ENCODE results near the gene SEC24B.
"Not testable (repeated sequence)": the region's sequence is repeated elsewhere in the genome, so short reads cannot be mapped to it uniquely, and the experiment has no call there.

SEC24B gene

DNA sequence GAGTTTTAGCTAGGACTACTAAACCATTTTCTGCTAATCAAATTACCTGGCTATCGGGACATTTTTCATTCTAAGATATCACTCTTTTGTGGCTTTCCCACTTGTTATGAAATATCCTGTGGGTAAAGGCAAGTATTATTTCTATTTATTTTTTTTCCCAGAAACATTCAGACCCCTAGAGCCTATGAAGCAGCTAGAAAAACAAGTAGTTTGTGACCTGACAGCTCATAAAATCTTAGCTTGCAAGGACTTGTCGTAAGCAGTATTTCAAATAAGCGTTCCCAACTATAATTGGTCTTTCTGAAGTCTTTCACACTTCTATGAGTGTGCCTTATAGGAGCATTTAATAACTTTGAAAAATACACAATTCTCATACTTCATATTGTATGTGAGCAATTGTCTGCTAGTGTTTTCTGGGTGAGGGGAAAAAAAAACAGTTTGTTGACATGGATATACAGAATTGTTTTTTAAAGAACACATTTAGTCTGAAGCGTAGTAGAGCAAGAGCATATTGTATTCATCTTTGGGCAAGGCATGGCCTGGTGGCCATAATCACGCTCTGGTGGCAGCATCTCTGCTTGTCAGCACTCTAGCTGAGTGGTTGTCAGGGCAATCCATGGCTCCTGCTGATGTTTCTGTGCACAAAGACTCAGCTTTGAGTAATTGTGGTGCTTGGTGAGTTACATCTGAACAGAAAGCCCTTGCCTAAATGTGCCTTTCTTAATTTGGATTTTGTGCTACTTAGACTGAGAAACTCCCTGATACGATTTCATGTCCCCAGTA lies 129.0 kb downstream of the SEC24B start:
- Histone ChIP-seq H3K27me3 (replicated peaks; ENCODE audit: control insufficient read depth, insufficient read depth, low read length, poor library complexity, severe bottlenecking) (no peaks in the 10 kb centered on the region), H3K36me3 (ENCODE audit: control insufficient read depth, insufficient read depth, low read length) (peaks cover 17% of the 10 kb centered on the region), H3K4me1 (ENCODE audit: control insufficient read depth, insufficient read depth, low read length, poor library complexity, severe bottlenecking) (peaks cover 43% of the 10 kb centered on the region), H3K4me3 (ENCODE audit: insufficient read depth, low read depth, low read length, poor library complexity, severe bottlenecking) (no peak overlapping the region), H3K9me3 (ENCODE audit: control insufficient read depth, low read length) (no peaks in the 10 kb centered on the region), H3K27ac (ENCODE audit: insufficient read depth, low read length, poor library complexity, severe bottlenecking) (no peak overlapping the region)
- DNase-seq, result no peak

GRCh38 chr4:109571494-109571893 lies 137.9 kb downstream of the SEC24B start:
- DNase-seq, result no peak
- Histone ChIP-seq H3K9me3 (ENCODE audit: control insufficient read depth, low read length) (no peaks in the 10 kb centered on the region), H3K4me1 (ENCODE audit: control insufficient read depth, insufficient read depth, low read length, poor library complexity, severe bottlenecking) (peaks cover 15% of the 10 kb centered on the region), H3K27ac (ENCODE audit: insufficient read depth, low read length, poor library complexity, severe bottlenecking) (no peak overlapping the region), H3K4me3 (ENCODE audit: insufficient read depth, low read depth, low read length, poor library complexity, severe bottlenecking) (no peak overlapping the region), H3K36me3 (ENCODE audit: control insufficient read depth, insufficient read depth, low read length) (no peaks in the 10 kb centered on the region), H3K27me3 (replicated peaks; ENCODE audit: control insufficient read depth, insufficient read depth, low read length, poor library complexity, severe bottlenecking) (no peaks in the 10 kb centered on the region)

GRCh38 chr4:109572154-109572553 lies 138.5 kb downstream of the SEC24B start:
- Histone ChIP-seq H3K36me3 (ENCODE audit: control insufficient read depth, insufficient read depth, low read length) (no peaks in the 10 kb centered on the region), H3K4me1 (ENCODE audit: control insufficient read depth, insufficient read depth, low read length, poor library complexity, severe bottlenecking) (peaks cover 15% of the 10 kb centered on the region), H3K27me3 (replicated peaks; ENCODE audit: control insufficient read depth, insufficient read depth, low read length, poor library complexity, severe bottlenecking) (no peaks in the 10 kb centered on the region), H3K9me3 (ENCODE audit: control insufficient read depth, low read length) (no peaks in the 10 kb centered on the region), H3K4me3 (ENCODE audit: insufficient read depth, low read depth, low read length, poor library complexity, severe bottlenecking) (no peak overlapping the region), H3K27ac (ENCODE audit: insufficient read depth, low read length, poor library complexity, severe bottlenecking) (no peak overlapping the region)
- no peak for DNase-seq

GRCh38 chr4:109574443-109574850 lies 140.8 kb downstream of the SEC24B start:
- Histone ChIP-seq H3K36me3 (ENCODE audit: control insufficient read depth, insufficient read depth, low read length) (no peaks in the 10 kb centered on the region), H3K4me1 (ENCODE audit: control insufficient read depth, insufficient read depth, low read length, poor library complexity, severe bottlenecking) (peaks cover 15% of the 10 kb centered on the region), H3K4me3 (ENCODE audit: insufficient read depth, low read depth, low read length, poor library complexity, severe bottlenecking) (no peak overlapping the region), H3K27ac (ENCODE audit: insufficient read depth, low read length, poor library complexity, severe bottlenecking) (no peak overlapping the region), H3K27me3 (replicated peaks; ENCODE audit: control insufficient read depth, insufficient read depth, low read length, poor library complexity, severe bottlenecking) (no peaks in the 10 kb centered on the region), H3K9me3 (ENCODE audit: control insufficient read depth, low read length) (no peaks in the 10 kb centered on the region)
- no peak for DNase-seq

- Histone ChIP-seq H3K27me3 (replicated peaks; ENCODE audit: control insufficient read depth, insufficient read depth, low read length, poor library complexity, severe bottlenecking) (no peaks in the 10 kb centered on the region), H3K9me3 (ENCODE audit: control insufficient read depth, low read length) (no peaks in the 10 kb centered on the region), H3K4me1 (ENCODE audit: control insufficient read depth, insufficient read depth, low read length, poor library complexity, severe bottlenecking) (peaks cover 15% of the 10 kb centered on the region), H3K36me3 (ENCODE audit: control insufficient read depth, insufficient read depth, low read length) (no peaks in the 10 kb centered on the region), H3K27ac (ENCODE audit: insufficient read depth, low read length, poor library complexity, severe bottlenecking) (no peak overlapping the region), H3K4me3 (ENCODE audit: insufficient read depth, low read depth, low read length, poor library complexity, severe bottlenecking) (no peak overlapping the region)
- no peak for DNase-seq
Observed at GRCh38 chr4:109574931-109575804, 141.6 kb downstream of the SEC24B start.

DNA sequence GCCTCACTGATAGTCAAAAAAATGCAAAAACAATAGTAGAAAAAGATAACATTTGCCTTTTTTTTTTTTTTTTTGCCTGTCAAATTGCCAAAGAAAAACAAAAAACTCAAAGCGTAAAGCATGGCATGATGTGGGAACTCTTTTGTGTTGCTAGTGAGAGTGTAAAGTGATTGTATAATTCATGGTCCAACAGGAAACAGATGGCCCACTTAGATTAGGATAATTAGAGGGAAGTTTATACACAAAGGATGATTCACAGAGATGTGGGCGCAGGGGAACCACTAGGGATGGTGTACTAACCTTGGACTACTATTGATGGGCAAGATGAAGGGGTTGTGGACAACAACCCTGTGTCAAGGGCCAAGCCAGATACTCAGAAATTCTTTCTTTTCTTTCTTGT lies 142.8 kb downstream of the SEC24B start:
- Histone ChIP-seq H3K27ac (ENCODE audit: insufficient read depth, low read length, poor library complexity, severe bottlenecking) (no peak overlapping the region), H3K27me3 (replicated peaks; ENCODE audit: control insufficient read depth, insufficient read depth, low read length, poor library complexity, severe bottlenecking) (no peaks in the 10 kb centered on the region)
- DNase-seq, result no peak

DNA sequence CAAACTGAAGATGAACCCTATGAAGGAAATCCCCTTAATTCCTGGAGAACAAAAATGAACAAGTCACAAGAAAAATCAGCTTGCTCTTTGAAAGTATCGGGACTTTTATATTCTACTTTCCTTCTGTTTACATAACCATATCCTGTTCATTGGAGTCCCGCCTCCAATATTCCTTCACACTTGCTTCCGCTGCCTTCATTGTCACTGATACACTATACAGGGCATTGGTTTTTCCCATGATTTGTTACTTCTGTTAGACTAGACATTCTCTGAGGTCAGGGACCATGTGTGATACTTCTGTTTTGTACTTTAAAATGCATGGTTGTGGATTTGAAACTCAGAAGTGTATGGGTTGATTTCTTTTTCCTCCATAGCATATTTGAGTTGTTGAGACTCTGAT lies 145.2 kb downstream of the SEC24B start:
- Histone ChIP-seq H3K4me1 (ENCODE audit: control insufficient read depth, insufficient read depth, low read length, poor library complexity, severe bottlenecking) (peaks cover 15% of the 10 kb centered on the region), H3K27me3 (replicated peaks; ENCODE audit: control insufficient read depth, insufficient read depth, low read length, poor library complexity, severe bottlenecking) (no peaks in the 10 kb centered on the region), H3K27ac (ENCODE audit: insufficient read depth, low read length, poor library complexity, severe bottlenecking) (no peak overlapping the region), H3K36me3 (ENCODE audit: control insufficient read depth, insufficient read depth, low read length) (no peaks in the 10 kb centered on the region), H3K9me3 (ENCODE audit: control insufficient read depth, low read length) (no peaks in the 10 kb centered on the region), H3K4me3 (ENCODE audit: insufficient read depth, low read depth, low read length, poor library complexity, severe bottlenecking) (no peak overlapping the region)
- DNase-seq, result no peak

More for the DNA sequence above, 142.8 kb downstream of the SEC24B start:
- H3K4me1 ChIP-seq (ENCODE audit: control insufficient read depth, insufficient read depth, low read length, poor library complexity, severe bottlenecking), result peaks cover 15% of the 10 kb centered on the region
- no peaks in the 10 kb centered on the region for H3K36me3 ChIP-seq (ENCODE audit: control insufficient read depth, insufficient read depth, low read length)
- H3K4me3 ChIP-seq (ENCODE audit: insufficient read depth, low read depth, low read length, poor library complexity, severe bottlenecking), result no peak overlapping the region
- no peaks in the 10 kb centered on the region for H3K9me3 ChIP-seq (ENCODE audit: control insufficient read depth, low read length)

GRCh38 chr4:109579997-109580396 lies 146.4 kb downstream of the SEC24B start:
- not testable (repeated sequence) for DNase-seq; H3K27ac ChIP-seq (ENCODE audit: insufficient read depth, low read length, poor library complexity, severe bottlenecking); H3K27me3 ChIP-seq (replicated peaks; ENCODE audit: control insufficient read depth, insufficient read depth, low read length, poor library complexity, severe bottlenecking); H3K4me3 ChIP-seq (ENCODE audit: insufficient read depth, low read depth, low read length, poor library complexity, severe bottlenecking); H3K36me3 ChIP-seq (ENCODE audit: control insufficient read depth, insufficient read depth, low read length); H3K4me1 ChIP-seq (ENCODE audit: control insufficient read depth, insufficient read depth, low read length, poor library complexity, severe bottlenecking); H3K9me3 ChIP-seq (ENCODE audit: control insufficient read depth, low read length)

- DNase-seq, result no peak
- no peaks in the 10 kb centered on the region for H3K27me3 ChIP-seq (replicated peaks; ENCODE audit: control insufficient read depth, insufficient read depth, low read length, poor library complexity, severe bottlenecking)
- no peak overlapping the region for H3K4me3 ChIP-seq (ENCODE audit: insufficient read depth, low read depth, low read length, poor library complexity, severe bottlenecking)
- H3K9me3 ChIP-seq (ENCODE audit: control insufficient read depth, low read length), result no peaks in the 10 kb centered on the region
- H3K27ac ChIP-seq (ENCODE audit: insufficient read depth, low read length, poor library complexity, severe bottlenecking), result no peak overlapping the region
- no peaks in the 10 kb centered on the region for H3K36me3 ChIP-seq (ENCODE audit: control insufficient read depth, insufficient read depth, low read length)
- H3K4me1 ChIP-seq (ENCODE audit: control insufficient read depth, insufficient read depth, low read length, poor library complexity, severe bottlenecking), result peaks cover 17% of the 10 kb centered on the region
Observed at GRCh38 chr4:109588176-109588575, 154.6 kb downstream of the SEC24B start.

- H3K4me3 ChIP-seq (ENCODE audit: insufficient read depth, low read depth, low read length, poor library complexity, severe bottlenecking), result no peak overlapping the region
- H3K4me1 ChIP-seq (ENCODE audit: control insufficient read depth, insufficient read depth, low read length, poor library complexity, severe bottlenecking), result peaks cover 17% of the 10 kb centered on the region
- H3K9me3 ChIP-seq (ENCODE audit: control insufficient read depth, low read length), result no peaks in the 10 kb centered on the region
- no peaks in the 10 kb centered on the region for H3K27me3 ChIP-seq (replicated peaks; ENCODE audit: control insufficient read depth, insufficient read depth, low read length, poor library complexity, severe bottlenecking)
- no peak overlapping the region for H3K27ac ChIP-seq (ENCODE audit: insufficient read depth, low read length, poor library complexity, severe bottlenecking)
- DNase-seq, result no peak
- no peaks in the 10 kb centered on the region for H3K36me3 ChIP-seq (ENCODE audit: control insufficient read depth, insufficient read depth, low read length)
Observed at GRCh38 chr4:109589119-109589518, 155.5 kb downstream of the SEC24B start.

Data from effector memory CD4-positive, alpha-beta T cell (primary cell).